GM12891 (cell line): ENCODE measurements around the gene CPT1A.

Source experiments
- PAX5 ChIP-seq: IDR thresholded peaks from 2 replicates; pipeline ENCODE4 v1.6.1; 2011; ENCODE audit warnings: low read length, moderate library complexity, mild to moderate bottlenecking; ENCODE audit not compliant: insufficient read depth, severe bottlenecking
- POLR2A ChIP-seq: IDR thresholded peaks from 2 replicates; pipeline ENCODE4 v1.6.1; 2011; ENCODE audit warnings: low read depth, low read length, control low read depth
- POLR2AphosphoS5 ChIP-seq: IDR thresholded peaks from 2 replicates; pipeline ENCODE4 v1.6.1; 2011; ENCODE audit warnings: low read depth, low read length, control low read depth
- POU2F2 ChIP-seq: IDR thresholded peaks from 2 replicates; pipeline ENCODE4 v1.6.1; 2011; ENCODE audit warnings: low read depth, mild to moderate bottlenecking, control low read depth, low read length, moderate library complexity
- SPI1 ChIP-seq: IDR thresholded peaks from 2 replicates; pipeline ENCODE4 v1.6.1; 2011; ENCODE audit warnings: low read depth, low read length, control low read depth
- TAF1 ChIP-seq: IDR thresholded peaks from 2 replicates; pipeline ENCODE4 v1.6.1; 2011; ENCODE audit warnings: low read depth, low read length, control low read depth

DNA sequence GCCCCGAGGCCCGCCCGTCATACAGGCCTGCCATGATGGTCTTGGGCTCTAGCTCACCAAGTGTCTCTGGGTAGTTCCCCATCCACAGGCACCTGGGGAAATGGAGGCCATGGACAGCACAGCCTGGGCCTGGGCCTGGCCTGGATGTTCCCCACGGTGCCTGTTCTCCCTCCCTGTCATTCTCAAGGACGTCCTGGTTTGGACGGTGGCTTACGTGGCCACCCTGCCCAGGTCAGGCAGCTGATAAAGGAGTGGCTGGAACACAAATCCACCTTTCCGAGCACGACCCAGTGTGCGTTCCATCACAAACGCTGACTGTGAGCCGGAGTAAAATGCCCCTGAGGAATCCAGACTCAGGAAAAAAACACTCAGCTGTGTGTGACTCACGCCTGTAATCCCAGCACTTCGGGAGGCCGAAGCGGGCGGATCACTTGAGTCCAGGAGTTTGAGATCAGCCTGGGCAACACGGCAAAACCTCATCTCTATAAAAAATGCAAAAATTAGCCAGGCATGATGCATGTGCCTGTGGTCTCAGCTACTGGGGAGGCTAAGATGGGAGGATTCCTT lies 49.2 kb downstream of the CPT1A start:
- TF ChIP-seq TAF1: no peak
- TF ChIP-seq POLR2A: no peak
- TF ChIP-seq POLR2AphosphoS5: no peak
- no peak for TF ChIP-seq POU2F2
- no peak for TF ChIP-seq PAX5
- TF ChIP-seq SPI1: no peak
